Neural crest cell (in vitro differentiated cells): ENCODE data around the gene DACH2. TPM values are rescaled to one million over a fixed set of nuclear protein-coding genes. Genes with fewer than 3 reads are reported as not detected.

ENCODE experiments used
- DNase-seq: peaks from one replicate; pipeline ENCODE4 v3.0.0; 2021; ENCODE audit warnings: low read depth, mixed read lengths, low spot score
- H3K27ac Mint-ChIP-seq: one replicate; pipeline ENCODE4 v1.8.0; 2021; ENCODE audit warnings: mild to moderate bottlenecking, mixed read lengths; ENCODE audit not compliant: unreplicated experiment
- H3K27me3 Mint-ChIP-seq: 2 replicates; pipeline ENCODE4 v1.8.0; 2021; ENCODE audit warnings: low read depth, mild to moderate bottlenecking, mixed read lengths
- H3K36me3 Mint-ChIP-seq: 2 replicates; pipeline ENCODE4 v1.8.0; 2021; ENCODE audit warnings: low read depth, mild to moderate bottlenecking, mixed read lengths
- H3K4me1 Mint-ChIP-seq: 2 replicates; pipeline ENCODE4 v1.8.0; 2021; ENCODE audit warnings: mixed read lengths
- H3K4me3 Mint-ChIP-seq: one replicate; pipeline ENCODE4 v1.8.0; 2021; ENCODE audit warnings: mild to moderate bottlenecking, mixed read lengths
- H3K9me3 Mint-ChIP-seq: 2 replicates; pipeline ENCODE4 v1.8.0; 2021; ENCODE audit warnings: mixed read lengths
- total RNA-seq: library from RNA; stranded (reverse); gene quantifications from 2 replicates; pipeline ENCODE4 v1.2.1, GENCODE V29; 2021
- TF ChIP-seq, protein P1 (sequence below): fragments of 200-600 bp; sonication (generic); conservative IDR thresholded peaks from 2 replicates; pipeline ENCODE4 v1.5.0; 2021; ENCODE audit warnings: antibody characterized with exemption, mild to moderate bottlenecking

DACH2 gene
- total RNA-seq, 1 donor from 2014 or later: 1.2 TPM

- no peak overlapping the region for H3K27ac Mint-ChIP-seq
Measured at GRCh38 chrX:86507331-86507730, 359.1 kb downstream of the DACH2 start.

DNA sequence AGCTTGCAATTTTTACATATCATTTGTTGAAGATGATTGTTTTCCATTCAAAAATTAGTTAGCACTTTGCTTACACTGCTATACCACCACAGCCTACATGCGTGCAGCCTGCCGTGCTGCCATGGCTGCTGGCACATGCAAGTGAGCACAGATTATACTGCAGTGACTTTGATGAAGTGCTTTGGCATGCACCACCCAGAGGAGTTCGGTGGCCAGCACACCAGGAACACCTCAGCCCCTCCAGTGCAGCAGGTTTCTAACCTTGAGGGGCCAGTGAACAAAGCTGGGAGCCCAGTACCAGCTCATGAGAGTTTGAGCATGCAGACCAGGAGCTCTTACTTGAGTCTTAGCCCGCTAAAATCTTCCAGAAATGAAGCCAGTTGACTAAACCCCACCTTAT, 431.5 kb downstream of the DACH2 start:
- no peaks in the 10 kb centered on the region for H3K9me3 Mint-ChIP-seq
- H3K4me1 Mint-ChIP-seq: no peaks in the 10 kb centered on the region
- no peak for DNase-seq

More at GRCh38 chrX:86507331-86507730, 359.1 kb downstream of the DACH2 start:
- DNase-seq: no peak
- Mint-ChIP-seq H3K27me3 (no peaks in the 10 kb centered on the region), H3K9me3 (no peaks in the 10 kb centered on the region), H3K4me1 (peaks cover 9% of the 10 kb centered on the region), H3K36me3 (no peaks in the 10 kb centered on the region), H3K4me3 (no peak overlapping the region)
- TF ChIP-seq, protein P1, sequence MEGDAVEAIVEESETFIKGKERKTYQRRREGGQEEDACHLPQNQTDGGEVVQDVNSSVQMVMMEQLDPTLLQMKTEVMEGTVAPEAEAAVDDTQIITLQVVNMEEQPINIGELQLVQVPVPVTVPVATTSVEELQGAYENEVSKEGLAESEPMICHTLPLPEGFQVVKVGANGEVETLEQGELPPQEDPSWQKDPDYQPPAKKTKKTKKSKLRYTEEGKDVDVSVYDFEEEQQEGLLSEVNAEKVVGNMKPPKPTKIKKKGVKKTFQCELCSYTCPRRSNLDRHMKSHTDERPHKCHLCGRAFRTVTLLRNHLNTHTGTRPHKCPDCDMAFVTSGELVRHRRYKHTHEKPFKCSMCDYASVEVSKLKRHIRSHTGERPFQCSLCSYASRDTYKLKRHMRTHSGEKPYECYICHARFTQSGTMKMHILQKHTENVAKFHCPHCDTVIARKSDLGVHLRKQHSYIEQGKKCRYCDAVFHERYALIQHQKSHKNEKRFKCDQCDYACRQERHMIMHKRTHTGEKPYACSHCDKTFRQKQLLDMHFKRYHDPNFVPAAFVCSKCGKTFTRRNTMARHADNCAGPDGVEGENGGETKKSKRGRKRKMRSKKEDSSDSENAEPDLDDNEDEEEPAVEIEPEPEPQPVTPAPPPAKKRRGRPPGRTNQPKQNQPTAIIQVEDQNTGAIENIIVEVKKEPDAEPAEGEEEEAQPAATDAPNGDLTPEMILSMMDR: no peak

DNA sequence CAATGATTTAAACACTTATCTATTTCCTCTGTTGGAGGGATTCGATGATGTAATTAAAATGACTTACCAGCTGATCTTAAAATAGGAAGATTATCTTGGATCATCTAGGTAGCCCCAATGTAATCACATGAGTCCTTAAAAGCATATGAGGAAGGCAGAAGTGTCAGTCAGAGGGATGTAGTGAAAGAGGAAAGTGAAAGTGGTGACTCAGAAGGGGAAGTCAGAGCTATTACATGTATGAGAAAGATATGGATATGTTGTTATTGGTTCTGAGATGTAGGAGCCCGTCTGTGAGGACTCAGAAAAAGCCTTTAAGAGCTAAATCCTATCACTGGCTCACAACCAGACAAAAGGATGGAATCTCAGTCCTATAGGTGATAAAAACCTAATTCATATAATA, 456.4 kb downstream of the DACH2 start:
- no peak for DNase-seq
- H3K36me3 Mint-ChIP-seq: no peaks in the 10 kb centered on the region
- no peak overlapping the region for H3K27ac Mint-ChIP-seq
- no peaks in the 10 kb centered on the region for H3K27me3 Mint-ChIP-seq
- peaks cover 6% of the 10 kb centered on the region for H3K9me3 Mint-ChIP-seq
- TF ChIP-seq, protein P1: no peak
- no peak overlapping the region for H3K4me3 Mint-ChIP-seq
- no peaks in the 10 kb centered on the region for H3K4me1 Mint-ChIP-seq

More for the DNA sequence above, 431.5 kb downstream of the DACH2 start:
- Mint-ChIP-seq H3K27me3 (no peaks in the 10 kb centered on the region), H3K27ac (no peak overlapping the region), H3K4me3 (no peak overlapping the region), H3K36me3 (no peaks in the 10 kb centered on the region)
- TF ChIP-seq, protein P1: no peak

DNA sequence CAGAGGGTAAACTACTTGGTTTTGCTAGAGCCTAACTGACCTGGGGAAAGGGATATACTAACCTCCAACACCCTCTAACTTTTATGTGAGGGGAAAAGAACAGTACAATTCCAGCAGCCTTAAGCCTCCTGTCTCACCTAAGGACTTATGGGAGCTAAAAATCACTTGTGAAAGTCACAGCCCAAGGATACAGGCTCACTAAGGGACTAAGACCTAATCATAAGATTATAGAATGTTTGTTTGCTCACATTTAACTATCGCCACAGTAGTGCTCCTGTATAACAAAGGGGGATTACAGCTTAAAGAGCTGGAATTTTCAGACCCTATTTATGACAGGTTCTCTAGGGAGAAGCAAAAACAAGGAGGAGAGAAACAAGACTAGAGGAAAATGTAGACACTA, 548.7 kb downstream of the DACH2 start:
- Mint-ChIP-seq H3K36me3 (no peaks in the 10 kb centered on the region), H3K27me3 (no peaks in the 10 kb centered on the region), H3K9me3 (no peaks in the 10 kb centered on the region)

DNA sequence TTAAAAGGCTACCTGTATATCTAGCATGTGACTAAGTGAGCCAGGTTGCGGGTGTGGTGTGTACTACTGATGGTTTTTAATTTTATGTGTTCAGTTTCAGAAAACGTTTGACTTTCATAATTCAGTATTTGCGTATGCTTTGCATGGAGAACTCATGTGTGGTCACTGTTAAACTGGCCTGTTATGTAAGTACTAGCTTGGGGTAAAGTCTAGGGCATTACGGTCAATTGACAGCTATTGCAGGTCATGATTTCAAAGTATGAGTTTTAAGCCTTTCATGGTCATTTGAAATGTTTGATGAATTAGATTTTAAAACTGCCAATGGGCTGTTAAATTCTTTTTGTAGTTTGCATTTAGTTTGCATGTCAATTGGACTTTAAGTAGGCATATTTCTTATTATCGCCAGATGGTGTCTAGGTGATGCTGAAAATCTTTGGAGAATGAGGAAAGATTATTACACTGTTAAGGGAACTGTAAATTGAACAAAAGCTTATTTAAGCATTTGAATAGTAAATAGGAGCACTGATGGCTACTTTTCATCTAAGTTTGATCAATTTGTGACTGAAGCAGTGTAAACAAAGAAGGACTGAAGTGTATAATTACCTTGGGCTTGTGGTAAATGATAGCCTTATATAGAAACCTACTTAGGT, 563.4 kb downstream of the DACH2 start:
- Mint-ChIP-seq H3K27ac (no peak overlapping the region), H3K27me3 (no peaks in the 10 kb centered on the region), H3K9me3 (no peaks in the 10 kb centered on the region), H3K4me1 (no peaks in the 10 kb centered on the region), H3K4me3 (no peak overlapping the region), H3K36me3 (no peaks in the 10 kb centered on the region)
- TF ChIP-seq, protein P1: no peak
- DNase-seq: no peak

More for the DNA sequence above, 548.7 kb downstream of the DACH2 start:
- Mint-ChIP-seq H3K4me3 (no peak overlapping the region), H3K27ac (no peak overlapping the region), H3K4me1 (no peaks in the 10 kb centered on the region)
- TF ChIP-seq, protein P1: no peak
- no peak for DNase-seq
